Adrenal gland (tissue), 5 donors: ENCODE results near the gene SLC25A28.

Experiments
- CTCF ChIP-seq, 6 experiments: fragments of 450-650 bp in 4 of 6; fragments of 200-600 bp in 2 of 6; sonication (generic) in 1 of 6; IDR thresholded peaks; 1 replicate in 5 of 6; 2 replicates in 1 of 6; pipeline versions ENCODE4 v1.5.1 to v1.8.0; 2016 to 2021; ENCODE audit warnings: antibody characterized with exemption in 6 of 6, mild to moderate bottlenecking in 2 of 6, moderate library complexity in 1 of 6
- POLR2A ChIP-seq, 2 donors: fragments of 450-650 bp; IDR thresholded peaks; one replicate each; pipeline ENCODE4 v1.6.1; 2017; ENCODE audit warnings: antibody characterized with exemption in 2 of 2, mild to moderate bottlenecking in 2 of 2, moderate library complexity in 1 of 2
- donor health status: DM: no; HTN: no; CAD: no.

DNA sequence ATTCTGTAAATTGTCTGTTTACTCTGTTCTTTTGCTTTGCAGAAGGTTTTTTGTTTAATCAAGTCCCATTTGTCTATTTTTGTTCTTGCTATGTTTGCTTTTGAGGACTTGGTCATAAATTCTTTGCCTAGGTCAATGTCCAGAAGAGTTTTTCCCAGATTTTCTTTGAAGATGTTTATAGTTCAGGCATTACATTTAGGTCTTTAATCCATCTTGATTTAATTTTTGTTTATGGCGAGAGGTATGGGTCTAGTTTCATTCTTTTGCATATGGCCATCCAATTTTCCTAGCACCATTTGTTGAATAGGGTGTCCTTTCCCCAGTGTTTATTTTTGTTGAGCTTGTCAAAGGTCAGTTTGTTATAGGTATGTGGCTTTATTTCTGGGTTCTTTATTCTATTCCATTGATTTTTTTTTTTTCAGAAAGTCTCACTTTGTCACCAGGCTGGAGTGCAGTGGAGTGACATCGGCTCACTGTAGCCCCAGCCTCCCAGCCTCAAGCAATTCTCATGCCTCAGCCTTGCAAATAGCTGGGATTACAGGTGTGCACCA is 27.4 kb upstream of the SLC25A28 start:
- TF ChIP-seq CTCF (IDR thresholded peaks at IDR 0.05): no peak
- TF ChIP-seq POLR2A (IDR thresholded peaks at IDR 0.05): no peak
